HG03159 (cell line): ENCODE results near the gene TRAF3IP1.
"Not testable (repeated sequence)": the region's sequence is repeated elsewhere in the genome, so short reads cannot be mapped to it uniquely, and the experiment has no call there.

Source experiments
- ATAC-seq: cut with Tn5 transposase; IDR thresholded peaks from one replicate; pipeline ENCODE4 v1.9.1; 2021; ENCODE audit warnings: mild to moderate bottlenecking, moderate library complexity; ENCODE audit not compliant: unreplicated experiment

Gene TRAF3IP1

GRCh38 chr2:238320246-238320647 is at the start of gene TRAF3IP1:
TRAF3IP1 (plus strand) TSS chr2:238320518; CDS start chr2:238320663, 145 bp downstream.
- ATAC-seq: peak; percentile 97

GRCh38 chr2:238270606-238271005 is 49.7 kb upstream of the TRAF3IP1 start:
- ATAC-seq: no peak

- no peak for ATAC-seq
These were observed 49.2 kb upstream of the TRAF3IP1 start for GRCh38 chr2:238271061-238271554.

- ATAC-seq: not testable (repeated sequence)
These were observed 48.6 kb upstream of the TRAF3IP1 start for GRCh38 chr2:238271686-238272085.

- no peak for ATAC-seq
These were observed 48.2 kb upstream of the TRAF3IP1 start for GRCh38 chr2:238272156-238272555.

- not testable (repeated sequence) for ATAC-seq
These were observed 46.9 kb upstream of the TRAF3IP1 start for GRCh38 chr2:238273433-238273832.

- no peak for ATAC-seq
These were observed 46.0 kb upstream of the TRAF3IP1 start for GRCh38 chr2:238274152-238274865.

- ATAC-seq: no peak
These were observed 42.6 kb upstream of the TRAF3IP1 start for GRCh38 chr2:238277695-238278094.

- ATAC-seq: no peak
These were observed 41.5 kb upstream of the TRAF3IP1 start for GRCh38 chr2:238278626-238279323.

GRCh38 chr2:238279324-238279682 is 41.0 kb upstream of the TRAF3IP1 start:
- ATAC-seq: no peak

GRCh38 chr2:238280083-238280825 is 40.1 kb upstream of the TRAF3IP1 start:
- no peak for ATAC-seq

- ATAC-seq: no peak
These were observed 38.4 kb upstream of the TRAF3IP1 start for GRCh38 chr2:238281826-238282480.

- ATAC-seq: no peak
These were observed 37.2 kb upstream of the TRAF3IP1 start for GRCh38 chr2:238282861-238283738.

GRCh38 chr2:238284802-238285515 is 35.4 kb upstream of the TRAF3IP1 start:
- ATAC-seq: no peak

GRCh38 chr2:238285653-238286082 is 34.6 kb upstream of the TRAF3IP1 start:
- no peak for ATAC-seq

- no peak for ATAC-seq
These were observed 34.2 kb upstream of the TRAF3IP1 start for GRCh38 chr2:238286095-238286494.

GRCh38 chr2:238286551-238286950 is 33.8 kb upstream of the TRAF3IP1 start:
- ATAC-seq: no peak

GRCh38 chr2:238286987-238287736 is 33.2 kb upstream of the TRAF3IP1 start:
- no peak for ATAC-seq
